Fibroblast of lung (primary cell): ENCODE measurements around the gene ANKRD31. TPM values are rescaled to one million over a fixed set of nuclear protein-coding genes. Genes with fewer than 3 reads are reported as not detected.

Experiments used
- DNase-seq, 2 donors: peaks; one replicate each; pipeline versions ENCODE4 v3.0.0 to v3.0.0-alpha.2; 2010; ENCODE audit warnings: low read depth in 2 of 2
- H2AFZ ChIP-seq: 2 replicates; pipeline ENCODE4 v1.5.1; 2012; ENCODE audit warnings: low read length, control low read depth, inconsistent platforms
- H3K27ac ChIP-seq: 2 replicates; pipeline ENCODE4 v1.5.1; 2011; ENCODE audit warnings: low read length, control low read depth; ENCODE audit not compliant: insufficient read depth
- H3K27me3 ChIP-seq: 2 replicates; pipeline ENCODE4 v1.5.1; 2011; ENCODE audit warnings: mild to moderate bottlenecking, low read length; ENCODE audit not compliant: control insufficient read depth, insufficient read depth
- H3K36me3 ChIP-seq: 2 replicates; pipeline ENCODE4 v1.5.1; 2011; ENCODE audit warnings: low read length; ENCODE audit not compliant: control insufficient read depth, insufficient read depth
- H3K4me1 ChIP-seq: 2 replicates; pipeline ENCODE4 v1.5.1; 2011; ENCODE audit warnings: low read length; ENCODE audit not compliant: control insufficient read depth, insufficient read depth; ENCODE audit errors: extremely low read depth
- H3K4me2 ChIP-seq: 2 replicates; pipeline ENCODE4 v1.5.1; 2011; ENCODE audit warnings: low read length, control low read depth; ENCODE audit not compliant: insufficient read depth; ENCODE audit errors: extremely low read depth
- H3K4me3 ChIP-seq, 4 experiments: fragments of 200-600 bp in 1 of 4; sonication (generic) in 1 of 4; replicated peaks in 1 of 4; 2 replicates each; pipeline ENCODE4 v1.5.1; 2011 to 2016; ENCODE audit warnings: low read length in 4 of 4, low read depth in 3 of 4, mild to moderate bottlenecking in 3 of 4, control low read depth in 2 of 4, inconsistent platforms in 1 of 4, mixed read lengths in 1 of 4; ENCODE audit not compliant: insufficient read depth in 1 of 4; ENCODE audit errors: control extremely low read depth in 1 of 4
- H3K79me2 ChIP-seq: 2 replicates; pipeline ENCODE4 v1.5.1; 2012; ENCODE audit warnings: mild to moderate bottlenecking, low read length, inconsistent platforms; ENCODE audit not compliant: control insufficient read depth, insufficient read depth
- H3K9ac ChIP-seq: 2 replicates; pipeline ENCODE4 v1.5.1; 2011; ENCODE audit warnings: mild to moderate bottlenecking, low read length, control low read depth; ENCODE audit not compliant: insufficient read depth
- H3K9me3 ChIP-seq: 2 replicates; pipeline ENCODE4 v1.5.1; 2012; ENCODE audit warnings: low read depth, low read length; ENCODE audit not compliant: control insufficient read depth, insufficient read depth
- H4K20me1 ChIP-seq: 2 replicates; pipeline ENCODE4 v1.5.1; 2011; ENCODE audit warnings: low read length; ENCODE audit not compliant: control insufficient read depth, insufficient read depth; ENCODE audit errors: extremely low read depth
- EZH2 ChIP-seq: IDR thresholded peaks from 2 replicates; pipeline ENCODE4 v1.5.1; 2012; ENCODE audit warnings: low read length, control low read depth, mild to moderate bottlenecking; ENCODE audit errors: missing control alignments
- polyA plus RNA-seq, 2 donors: library from polyadenylated mRNA; depleted of rRNA in 1 of 2; stranded (reverse) in 1 of 2; unstranded in 1 of 2; fragments of >200 nt; gene quantifications; 2 replicates each; pipeline ENCODE4 v1.2.1, GENCODE V29; 2011 to 2012; ENCODE audit warnings: missing spikeins in 1 of 2
- total RNA-seq: library from RNA; depleted of rRNA; stranded (reverse); fragments of >200 nt; gene quantifications from 2 replicates; pipeline ENCODE4 v1.2.1, GENCODE V29; 2014
- TF ChIP-seq, protein P1 (sequence below), 2 donors: IDR thresholded peaks in 1 of 2; conservative IDR thresholded peaks in 1 of 2; 1 replicate in 1 of 2; 2 replicates in 1 of 2; pipeline ENCODE4 v1.5.1; 2011 to 2012; ENCODE audit warnings: low read length in 2 of 2, control low read depth in 1 of 2, inconsistent platforms in 1 of 2, low read depth in 1 of 2, mild to moderate bottlenecking in 1 of 2

The ANKRD31 gene
- total and polyA plus RNA-seq, 2 donors (not counting 1 experiment from before 2014, with no cell fraction given), result 0.05 to 0.33 TPM

- H4K20me1 ChIP-seq, result no peaks in the 10 kb centered on the region
- no peak overlapping the region for H2AFZ ChIP-seq
- peak in 1 of 2 donors; percentile 80 for DNase-seq
- H3K27me3 ChIP-seq, result no peaks in the 10 kb centered on the region
- H3K4me2 ChIP-seq, result peak overlapping the region; percentile 68
- H3K36me3 ChIP-seq, result no peaks in the 10 kb centered on the region
- H3K4me3 ChIP-seq, result peak overlapping the region in 1 of 4 experiments; percentile 7
- H3K9ac ChIP-seq, result no peak overlapping the region
- H3K79me2 ChIP-seq, result peaks cover 22% of the 10 kb centered on the region
- no peak overlapping the region for H3K27ac ChIP-seq
- H3K4me1 ChIP-seq, result peaks cover 12% of the 10 kb centered on the region
- no peaks in the 10 kb centered on the region for H3K9me3 ChIP-seq
- TF ChIP-seq, protein P1, sequence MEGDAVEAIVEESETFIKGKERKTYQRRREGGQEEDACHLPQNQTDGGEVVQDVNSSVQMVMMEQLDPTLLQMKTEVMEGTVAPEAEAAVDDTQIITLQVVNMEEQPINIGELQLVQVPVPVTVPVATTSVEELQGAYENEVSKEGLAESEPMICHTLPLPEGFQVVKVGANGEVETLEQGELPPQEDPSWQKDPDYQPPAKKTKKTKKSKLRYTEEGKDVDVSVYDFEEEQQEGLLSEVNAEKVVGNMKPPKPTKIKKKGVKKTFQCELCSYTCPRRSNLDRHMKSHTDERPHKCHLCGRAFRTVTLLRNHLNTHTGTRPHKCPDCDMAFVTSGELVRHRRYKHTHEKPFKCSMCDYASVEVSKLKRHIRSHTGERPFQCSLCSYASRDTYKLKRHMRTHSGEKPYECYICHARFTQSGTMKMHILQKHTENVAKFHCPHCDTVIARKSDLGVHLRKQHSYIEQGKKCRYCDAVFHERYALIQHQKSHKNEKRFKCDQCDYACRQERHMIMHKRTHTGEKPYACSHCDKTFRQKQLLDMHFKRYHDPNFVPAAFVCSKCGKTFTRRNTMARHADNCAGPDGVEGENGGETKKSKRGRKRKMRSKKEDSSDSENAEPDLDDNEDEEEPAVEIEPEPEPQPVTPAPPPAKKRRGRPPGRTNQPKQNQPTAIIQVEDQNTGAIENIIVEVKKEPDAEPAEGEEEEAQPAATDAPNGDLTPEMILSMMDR (conservative IDR thresholded peaks at IDR 0.05 in 1 of 2, IDR thresholded peaks at IDR 0.05 in 1 of 2; ENCODE audit: low read depth in 1 of 2, low read length in 2 of 2), result no peak
- TF ChIP-seq EZH2, result no peak
These were observed 188.2 kb downstream of the ANKRD31 start for GRCh38 chr5:75048457-75048953.

- no peaks in the 10 kb centered on the region for H3K9me3 ChIP-seq
- no peak overlapping the region for H3K9ac ChIP-seq
- peak in 1 of 2 donors; percentile 25 for DNase-seq
- H3K4me3 ChIP-seq, result no peak overlapping the region
- no peaks in the 10 kb centered on the region for H4K20me1 ChIP-seq
- H3K27me3 ChIP-seq, result no peaks in the 10 kb centered on the region
- H3K36me3 ChIP-seq, result no peaks in the 10 kb centered on the region
- TF ChIP-seq, protein P1 (conservative IDR thresholded peaks at IDR 0.05 in 1 of 2, IDR thresholded peaks at IDR 0.05 in 1 of 2; ENCODE audit: low read depth in 1 of 2, low read length in 2 of 2), result no peak
- TF ChIP-seq EZH2, result no peak
- H3K4me2 ChIP-seq, result no peak overlapping the region
- H2AFZ ChIP-seq, result no peak overlapping the region
- peaks cover 12% of the 10 kb centered on the region for H3K4me1 ChIP-seq
- H3K27ac ChIP-seq, result no peak overlapping the region
- H3K79me2 ChIP-seq, result peaks cover 22% of the 10 kb centered on the region
These were observed 189.3 kb downstream of the ANKRD31 start for GRCh38 chr5:75047356-75047755.

DNA sequence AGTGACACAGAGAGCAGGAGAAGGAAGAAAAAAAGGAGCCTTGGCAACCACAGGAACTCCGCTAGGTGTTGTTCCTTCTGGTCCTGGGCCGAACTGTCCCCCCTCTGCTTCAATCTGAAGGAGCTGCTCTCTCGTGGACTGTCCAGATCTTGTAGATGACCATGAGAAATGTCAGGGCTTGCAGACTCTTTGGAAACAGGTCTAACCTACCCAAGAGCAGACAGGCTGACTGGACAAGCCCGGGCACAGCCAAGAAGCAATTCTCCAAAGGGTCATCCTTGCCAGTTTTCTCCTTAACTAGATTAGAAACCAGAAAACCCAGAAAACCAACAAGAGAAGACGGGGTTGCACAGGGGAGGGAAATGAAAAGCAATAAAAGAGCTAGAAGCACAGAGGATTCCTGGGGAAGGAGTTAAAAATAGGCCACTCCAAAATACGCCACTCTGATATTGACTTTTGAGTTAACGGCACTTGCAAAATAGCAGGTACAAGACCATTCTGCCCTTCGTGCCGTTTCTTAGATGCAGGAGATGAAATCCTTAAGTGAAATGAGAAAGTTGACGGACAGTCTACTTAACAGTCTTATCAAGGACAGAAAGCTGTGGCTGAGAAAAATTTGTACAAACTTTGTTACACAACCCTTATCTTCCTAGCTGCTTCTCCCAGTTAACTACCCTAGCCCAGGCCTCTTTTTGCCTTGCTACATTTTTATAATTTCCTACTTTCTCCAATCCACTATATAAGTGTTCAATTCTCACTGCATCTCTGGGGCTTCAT lies 190.1 kb downstream of the ANKRD31 start:
- H3K79me2 ChIP-seq, result peaks cover 20% of the 10 kb centered on the region
- no peak overlapping the region for H3K9ac ChIP-seq
- no peak for DNase-seq
- no peaks in the 10 kb centered on the region for H4K20me1 ChIP-seq
- H3K27ac ChIP-seq, result no peak overlapping the region
- H3K9me3 ChIP-seq, result no peaks in the 10 kb centered on the region
- H2AFZ ChIP-seq, result no peak overlapping the region
- H3K36me3 ChIP-seq, result no peaks in the 10 kb centered on the region
- no peak overlapping the region for H3K4me3 ChIP-seq
- TF ChIP-seq, protein P1 (conservative IDR thresholded peaks at IDR 0.05 in 1 of 2, IDR thresholded peaks at IDR 0.05 in 1 of 2; ENCODE audit: low read depth in 1 of 2, low read length in 2 of 2), result no peak
- TF ChIP-seq EZH2, result no peak
- no peak overlapping the region for H3K4me2 ChIP-seq
- no peaks in the 10 kb centered on the region for H3K27me3 ChIP-seq
- peaks cover 11% of the 10 kb centered on the region for H3K4me1 ChIP-seq
